Stimulated activated CD4-positive, alpha-beta T cell treated with anti-CD3 and anti-CD28 coated beads, Interleukin-1b, Interleukin-23, amount 100 ng/mL, for 24 hours (primary cell): ENCODE measurements around the gene TOM1L2.
"Not testable (repeated sequence)": the region's sequence is repeated elsewhere in the genome, so short reads cannot be mapped to it uniquely, and the experiment has no call there.

Experiments used
- DNase-seq, 4 experiments: peaks; one replicate each; pipeline ENCODE4 v3.0.0-alpha.2; 2020; ENCODE audit warnings: low read depth in 4 of 4, low spot score in 1 of 4

TOM1L2 gene

DNA sequence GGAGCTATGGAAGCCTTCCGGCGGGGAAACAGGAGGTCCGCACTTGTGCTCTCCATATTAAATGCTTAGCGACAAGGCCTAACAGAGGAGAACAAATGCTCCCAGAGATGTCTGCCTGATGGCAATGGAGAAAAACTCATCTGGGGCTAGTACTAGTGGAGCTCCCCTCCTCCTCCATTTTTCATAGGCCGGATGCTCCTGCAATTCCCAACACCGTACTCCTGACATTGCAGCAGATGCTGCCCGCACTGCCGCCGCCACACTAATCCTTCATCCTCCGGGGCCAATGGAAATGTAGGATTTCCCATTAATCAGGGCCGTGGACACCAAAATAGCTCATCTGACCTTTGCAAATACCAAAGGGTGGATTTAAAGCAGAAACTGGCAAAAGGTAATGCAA lies 27.5 kb downstream of the TOM1L2 start:
- no peak for DNase-seq

DNA sequence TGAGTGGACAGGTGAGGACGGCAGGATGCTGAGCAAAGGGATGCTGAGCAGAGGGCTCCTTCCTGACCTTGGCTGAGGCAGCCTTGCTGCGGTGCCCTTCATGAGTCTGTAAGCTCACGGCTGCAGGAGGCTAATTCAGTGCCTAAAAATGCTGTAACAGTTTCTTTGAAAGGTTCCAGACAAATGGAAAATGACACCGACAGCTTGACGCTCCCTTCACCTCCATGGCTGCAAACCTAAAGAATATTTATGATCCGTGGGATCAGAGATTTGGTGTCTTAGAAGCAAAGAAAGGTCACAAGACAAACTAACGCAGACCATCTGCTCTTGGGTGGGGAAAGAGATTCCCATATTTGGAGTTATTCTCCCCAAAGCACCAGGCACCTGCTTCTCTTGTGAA lies 28.0 kb downstream of the TOM1L2 start:
- no peak for DNase-seq

GRCh38 chr17:17943281-17943984 lies 28.8 kb downstream of the TOM1L2 start:
- DNase-seq, result no peak

GRCh38 chr17:17942846-17943245 lies 29.4 kb downstream of the TOM1L2 start:
- no peak for DNase-seq

DNA sequence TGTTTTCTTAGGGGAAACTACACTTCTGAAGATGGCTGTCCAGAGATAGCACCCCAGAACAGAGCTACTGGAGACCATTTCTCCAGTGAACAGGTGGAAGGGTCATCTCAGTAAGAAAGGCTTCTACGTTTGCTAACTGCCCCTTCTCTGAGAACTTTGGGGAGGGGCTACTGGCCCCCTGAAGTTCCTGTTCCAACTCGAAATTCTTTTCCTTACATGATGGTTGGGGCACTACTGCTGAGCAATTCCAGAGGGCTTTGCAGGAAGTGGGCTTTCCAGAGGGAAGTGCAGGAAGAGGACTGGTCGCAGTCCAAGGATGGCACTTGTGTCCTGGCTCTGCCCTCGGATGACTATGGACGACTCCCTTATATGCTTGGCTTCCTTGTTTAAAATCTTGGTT lies 31.2 kb downstream of the TOM1L2 start:
- DNase-seq, result no peak

GRCh38 chr17:17940441-17940911 lies 31.7 kb downstream of the TOM1L2 start:
- no peak for DNase-seq

- DNase-seq, result not testable (repeated sequence)
Observed at GRCh38 chr17:17939941-17940340, 32.3 kb downstream of the TOM1L2 start.

GRCh38 chr17:17938388-17939107 lies 33.7 kb downstream of the TOM1L2 start:
- DNase-seq, result no peak

- no peak for DNase-seq
Observed at GRCh38 chr17:17937958-17938357, 34.2 kb downstream of the TOM1L2 start.

- no peak for DNase-seq
Observed at GRCh38 chr17:17937201-17937853, 34.9 kb downstream of the TOM1L2 start.

GRCh38 chr17:17935321-17936271 lies 36.6 kb downstream of the TOM1L2 start:
- no peak for DNase-seq

- no peak for DNase-seq
Observed at GRCh38 chr17:17934806-17935205, 37.4 kb downstream of the TOM1L2 start.

DNA sequence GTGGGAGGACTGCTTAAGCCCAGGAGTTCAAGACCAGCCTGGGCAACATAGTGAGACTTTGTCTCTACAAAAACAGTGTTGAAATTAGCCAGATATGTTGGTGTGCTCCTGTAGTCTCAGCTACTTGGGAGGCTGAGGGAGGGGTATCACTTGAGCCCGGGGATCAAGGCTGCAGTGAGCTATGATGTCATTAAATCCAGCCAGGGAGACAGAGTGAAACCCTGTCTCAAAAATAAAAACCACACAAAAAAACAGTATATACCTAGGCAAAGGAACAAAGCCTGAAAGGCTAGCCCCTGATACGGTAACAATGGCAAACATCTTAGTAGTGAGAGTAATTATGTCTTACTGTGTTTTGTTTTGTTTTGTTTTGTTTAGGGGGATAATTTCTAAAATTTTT lies 38.0 kb downstream of the TOM1L2 start:
- DNase-seq, result no peak

- no peak for DNase-seq
Observed at GRCh38 chr17:17933775-17934174, 38.4 kb downstream of the TOM1L2 start.

DNA sequence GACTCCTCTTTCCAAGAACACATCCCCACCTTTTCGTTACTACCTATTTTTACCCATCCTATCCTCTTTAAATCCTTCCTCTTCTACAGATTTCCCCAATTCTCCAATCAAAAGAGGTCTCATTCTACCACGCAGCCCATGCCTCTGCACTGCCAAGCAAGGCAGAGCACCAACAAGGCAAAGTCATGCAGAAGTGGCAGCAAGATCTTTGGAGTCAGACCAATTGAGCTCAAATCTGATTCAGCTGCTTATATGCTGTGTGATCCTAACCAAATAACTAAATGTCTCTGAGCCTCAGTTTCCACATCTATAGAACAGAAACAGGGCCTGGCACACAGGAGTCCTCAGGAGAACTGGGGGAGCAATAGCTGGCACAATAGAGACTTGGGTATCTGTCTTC lies 41.0 kb downstream of the TOM1L2 start:
- DNase-seq, result no peak

- DNase-seq, result no peak
Observed at GRCh38 chr17:17930674-17931073, 41.5 kb downstream of the TOM1L2 start.

GRCh38 chr17:17929655-17930380 lies 42.4 kb downstream of the TOM1L2 start:
- no peak for DNase-seq

GRCh38 chr17:17928398-17929287 lies 43.6 kb downstream of the TOM1L2 start:
- DNase-seq, result no peak

GRCh38 chr17:17926840-17927449 lies 45.3 kb downstream of the TOM1L2 start:
- DNase-seq, result no peak
